Mesothelial cell of epicardium (in vitro differentiated cells): ENCODE results near the gene SNRPD2. TPM values are rescaled to one million over a fixed set of nuclear protein-coding genes. Genes with fewer than 3 reads are reported as not detected.

Experiments
- DNase-seq, 2 experiments: peaks; one replicate each; pipeline ENCODE4 v3.0.0; 2021; ENCODE audit warnings: low spot score in 2 of 2; ENCODE audit not compliant: unreplicated experiment in 2 of 2
- H3K27ac Mint-ChIP-seq: 2 replicates; pipeline ENCODE4 v1.8.0; 2021; ENCODE audit warnings: mixed read lengths
- H3K27me3 Mint-ChIP-seq: 2 replicates; pipeline ENCODE4 v1.8.0; 2021; ENCODE audit warnings: low read depth, mixed read lengths
- H3K36me3 Mint-ChIP-seq: 2 replicates; pipeline ENCODE4 v1.8.0; 2021; ENCODE audit warnings: mixed read lengths
- H3K4me1 Mint-ChIP-seq: 2 replicates; pipeline ENCODE4 v1.8.0; 2021; ENCODE audit warnings: mixed read lengths
- H3K4me3 Mint-ChIP-seq: 2 replicates; pipeline ENCODE4 v1.8.0; 2021; ENCODE audit warnings: mild to moderate bottlenecking, moderate library complexity, mixed read lengths
- H3K9me3 Mint-ChIP-seq: 2 replicates; pipeline ENCODE4 v1.8.0; 2021; ENCODE audit warnings: mixed read lengths
- total RNA-seq: library from RNA; stranded (reverse); gene quantifications from 3 replicates; pipeline ENCODE4 v1.2.1, GENCODE V29; 2021
- TF ChIP-seq, protein P1 (sequence below): fragments of 200-600 bp; sonication (generic); IDR thresholded peaks from one replicate; pipeline ENCODE4 v1.5.0; 2021; ENCODE audit warnings: antibody characterized with exemption; ENCODE audit not compliant: unreplicated experiment

SNRPD2 gene
- total RNA-seq, 1 donor from 2014 or later, result 440 TPM

- peaks cover 9% of the 10 kb centered on the region for H3K27me3 Mint-ChIP-seq
- no peaks in the 10 kb centered on the region for H3K36me3 Mint-ChIP-seq
- DNase-seq, result no peak
- no peaks in the 10 kb centered on the region for H3K9me3 Mint-ChIP-seq
- TF ChIP-seq, protein P1, sequence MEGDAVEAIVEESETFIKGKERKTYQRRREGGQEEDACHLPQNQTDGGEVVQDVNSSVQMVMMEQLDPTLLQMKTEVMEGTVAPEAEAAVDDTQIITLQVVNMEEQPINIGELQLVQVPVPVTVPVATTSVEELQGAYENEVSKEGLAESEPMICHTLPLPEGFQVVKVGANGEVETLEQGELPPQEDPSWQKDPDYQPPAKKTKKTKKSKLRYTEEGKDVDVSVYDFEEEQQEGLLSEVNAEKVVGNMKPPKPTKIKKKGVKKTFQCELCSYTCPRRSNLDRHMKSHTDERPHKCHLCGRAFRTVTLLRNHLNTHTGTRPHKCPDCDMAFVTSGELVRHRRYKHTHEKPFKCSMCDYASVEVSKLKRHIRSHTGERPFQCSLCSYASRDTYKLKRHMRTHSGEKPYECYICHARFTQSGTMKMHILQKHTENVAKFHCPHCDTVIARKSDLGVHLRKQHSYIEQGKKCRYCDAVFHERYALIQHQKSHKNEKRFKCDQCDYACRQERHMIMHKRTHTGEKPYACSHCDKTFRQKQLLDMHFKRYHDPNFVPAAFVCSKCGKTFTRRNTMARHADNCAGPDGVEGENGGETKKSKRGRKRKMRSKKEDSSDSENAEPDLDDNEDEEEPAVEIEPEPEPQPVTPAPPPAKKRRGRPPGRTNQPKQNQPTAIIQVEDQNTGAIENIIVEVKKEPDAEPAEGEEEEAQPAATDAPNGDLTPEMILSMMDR, result no peak
- H3K4me3 Mint-ChIP-seq, result peak overlapping the region; percentile 70
- H3K4me1 Mint-ChIP-seq, result peaks cover 37% of the 10 kb centered on the region
- no peak overlapping the region for H3K27ac Mint-ChIP-seq
Measured at GRCh38 chr19:45645068-45645630, 46.6 kb downstream of the SNRPD2 start.

DNA sequence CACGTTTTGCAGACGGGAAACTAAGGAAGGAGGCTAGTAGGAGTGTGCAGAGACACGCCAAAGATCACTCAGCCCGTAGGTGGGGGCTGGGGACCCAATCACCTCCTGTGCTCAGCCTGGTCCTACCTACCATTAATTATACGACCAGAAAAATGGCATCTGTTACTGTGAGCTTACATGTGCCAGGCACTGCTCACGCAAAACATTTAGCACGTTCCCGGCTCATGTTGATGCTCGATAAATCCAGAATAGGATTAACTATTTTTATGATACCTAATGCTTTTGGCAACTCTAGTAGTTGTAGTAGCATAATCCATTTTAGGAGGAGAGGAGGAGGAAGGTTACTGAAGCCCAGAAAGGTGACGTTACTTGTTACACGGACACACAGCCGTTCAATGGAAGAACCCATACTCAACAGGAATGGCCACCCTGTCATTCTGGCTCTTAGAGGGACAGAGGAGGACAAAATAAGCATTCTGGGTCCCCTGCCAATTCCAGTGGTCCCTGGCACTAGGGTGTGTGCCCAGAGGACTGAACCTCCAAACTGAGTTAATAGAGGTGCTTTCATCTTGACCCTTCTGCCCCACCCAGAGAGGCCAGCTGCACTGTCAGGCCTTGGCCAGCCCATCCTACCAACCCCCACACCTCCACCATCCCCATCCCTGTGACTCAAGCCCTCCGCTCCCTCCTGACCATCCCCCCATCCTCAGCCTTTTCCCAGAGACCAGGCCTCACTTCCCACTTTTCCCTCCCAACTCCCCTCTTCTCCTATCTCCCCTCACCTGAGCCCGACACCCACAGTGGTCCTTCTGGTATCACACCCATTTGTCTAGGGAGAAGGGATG lies 47.6 kb downstream of the SNRPD2 start:
- TF ChIP-seq, protein P1, result no peak
- no peaks in the 10 kb centered on the region for H3K36me3 Mint-ChIP-seq
- H3K4me1 Mint-ChIP-seq, result peaks cover 37% of the 10 kb centered on the region
- H3K9me3 Mint-ChIP-seq, result no peaks in the 10 kb centered on the region
- H3K4me3 Mint-ChIP-seq, result peak overlapping the region; percentile 66
- DNase-seq, result no peak
- peaks cover 9% of the 10 kb centered on the region for H3K27me3 Mint-ChIP-seq
- peak overlapping the region; percentile 45 for H3K27ac Mint-ChIP-seq

- Mint-ChIP-seq H3K27ac (peak overlapping the region; percentile 50), H3K9me3 (no peaks in the 10 kb centered on the region), H3K4me1 (peaks cover 45% of the 10 kb centered on the region), H3K27me3 (peaks cover 9% of the 10 kb centered on the region), H3K4me3 (peak overlapping the region; percentile 66), H3K36me3 (no peaks in the 10 kb centered on the region)
- DNase-seq, result peak; percentile 66 to 97
- TF ChIP-seq, protein P1, result peak; percentile 99
Measured at GRCh38 chr19:45643024-45643926, 48.5 kb downstream of the SNRPD2 start.

GRCh38 chr19:45641274-45642105 lies 50.3 kb downstream of the SNRPD2 start:
- H3K9me3 Mint-ChIP-seq, result no peaks in the 10 kb centered on the region
- DNase-seq, result peak; percentile 69 to 79
- peaks cover 50% of the 10 kb centered on the region for H3K4me1 Mint-ChIP-seq
- no peaks in the 10 kb centered on the region for H3K36me3 Mint-ChIP-seq
- H3K27me3 Mint-ChIP-seq, result peaks cover 9% of the 10 kb centered on the region
- H3K27ac Mint-ChIP-seq, result peak overlapping the region; percentile 96
- H3K4me3 Mint-ChIP-seq, result peak overlapping the region; percentile 60
- TF ChIP-seq, protein P1, result no peak

DNA sequence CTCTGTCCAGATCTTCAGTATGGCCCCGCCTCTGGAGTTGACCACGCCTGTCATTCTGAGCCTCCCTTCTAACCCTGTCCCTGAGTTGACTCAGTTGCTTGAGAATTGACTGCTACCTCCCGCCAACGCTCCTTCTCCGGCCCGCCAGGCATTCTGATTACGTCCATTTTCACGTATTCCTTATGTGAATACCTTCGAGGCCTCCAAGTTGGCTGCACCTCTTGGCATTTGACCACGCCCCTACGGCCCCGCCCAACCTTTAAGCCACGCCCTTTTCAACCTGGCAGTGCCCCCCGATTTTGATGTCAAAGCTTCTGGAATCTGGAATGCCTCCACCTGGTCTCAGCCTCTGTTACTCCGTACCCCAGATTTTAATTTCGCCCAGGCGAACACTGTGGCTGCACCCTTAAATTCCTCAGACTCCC lies 50.9 kb downstream of the SNRPD2 start:
- peak in 1 of 2 experiments; percentile 64 for DNase-seq
- TF ChIP-seq, protein P1, result no peak
- Mint-ChIP-seq H3K4me1 (peaks cover 44% of the 10 kb centered on the region), H3K36me3 (no peaks in the 10 kb centered on the region), H3K27ac (peak overlapping the region; percentile 96), H3K9me3 (no peaks in the 10 kb centered on the region), H3K4me3 (peak overlapping the region; percentile 60), H3K27me3 (peaks cover 9% of the 10 kb centered on the region)
